ENCODE data around the gene SDF2L1.

- TF ChIP-seq CTCF (IDR thresholded peaks at IDR 0.05) (no peak), POLR2AphosphoS5 (IDR thresholded peaks at IDR 0.05) (no peak), POLR2A (IDR thresholded peaks at IDR 0.05) (no peak)
Observed at GRCh38 chr22:21598302-21598701, 43.8 kb upstream of the SDF2L1 start.
